Esophagus muscularis mucosa (tissue), 4 donors: ENCODE data around the gene PRM2. TPM values are rescaled to one million over a fixed set of nuclear protein-coding genes. Genes with fewer than 3 reads are reported as not detected.

Experiments
- DNase-seq: peaks from one replicate; pipeline ENCODE4 v3.0.0-alpha.2; 2017; ENCODE audit errors: extremely low spot score
- H3K27ac ChIP-seq, 4 donors: fragments of 200-600 bp; sonication (generic); replicated peaks in 1 of 4; 1 replicate in 3 of 4; 2 replicates in 1 of 4; pipeline ENCODE4 v1.5.1; 2016 to 2019; ENCODE audit warnings: mild to moderate bottlenecking in 1 of 4
- H3K27me3 ChIP-seq, 4 donors: fragments of 200-600 bp; sonication (generic); one replicate each; pipeline versions ENCODE4 v1.5.1 to v1.6.0; 2016 to 2019
- H3K36me3 ChIP-seq, 4 donors: fragments of 200-600 bp; sonication (generic); one replicate each; pipeline ENCODE4 v1.5.1; 2016 to 2019
- H3K4me1 ChIP-seq, 4 donors: fragments of 200-600 bp; sonication (generic); one replicate each; pipeline ENCODE4 v1.5.1; 2016 to 2019
- H3K4me3 ChIP-seq, 4 donors: fragments of 200-600 bp; sonication (generic); 1 replicate in 2 of 4; 2 replicates in 2 of 4; pipeline ENCODE4 v1.5.1; 2016 to 2019; ENCODE audit warnings: mild to moderate bottlenecking in 4 of 4, moderate library complexity in 1 of 4
- H3K9me3 ChIP-seq, 4 donors: fragments of 200-600 bp; sonication (generic); 1 replicate in 3 of 4; 2 replicates in 1 of 4; pipeline ENCODE4 v1.5.1; 2016 to 2019
- CTCF ChIP-seq, 3 experiments: fragments of 200-600 bp in 2 of 3; fragments of 450-650 bp in 1 of 3; sonication (generic) in 2 of 3; IDR thresholded peaks; one replicate each; pipeline ENCODE4 v1.5.1; 2017 to 2019; ENCODE audit warnings: antibody characterized with exemption in 3 of 3, mild to moderate bottlenecking in 2 of 3, moderate library complexity in 1 of 3
- EP300 ChIP-seq: sonication (generic); formaldehyde crosslinking; IDR thresholded peaks from one replicate; pipeline ENCODE4 v1.6.1; 2017; ENCODE audit warnings: antibody characterized with exemption
- POLR2A ChIP-seq: fragments of 450-650 bp; IDR thresholded peaks from one replicate; pipeline ENCODE4 v1.6.1; 2017; ENCODE audit warnings: antibody characterized with exemption, moderate library complexity, mild to moderate bottlenecking, low read depth
- POLR2AphosphoS5 ChIP-seq, 2 donors: sonication (generic); formaldehyde crosslinking; IDR thresholded peaks; one replicate each; pipeline ENCODE4 v1.6.1; 2017; ENCODE audit warnings: antibody characterized with exemption in 2 of 2
- WGBS: methylation state at CpG from one replicate; pipeline ENCODE4 v1.1.5; 2018; 5-methylcytosine and 5-hydroxymethylcytosine counted together
- intact Hi-C: fragments of 100-400 bp; cut with DNase I; formaldehyde crosslinking; loops from one replicate; pipeline ENCODE4 v1.15.1; 2023
- total RNA-seq, 4 donors: library from RNA; depleted of rRNA; stranded (reverse); fragments of >200 nt; gene quantifications; one replicate each; pipeline versions ENCODE4 v1.1.0 to v1.2.1, GENCODE V29; 2016

The PRM2 gene
- total RNA-seq, 4 donors from 2014 or later: not detected

- DNase-seq: no peak
- no peak for TF ChIP-seq POLR2AphosphoS5 (IDR thresholded peaks at IDR 0.05)
- no peak for TF ChIP-seq CTCF (IDR thresholded peaks at IDR 0.05)
- TF ChIP-seq POLR2A: no peak
- TF ChIP-seq EP300: no peak
- no peaks in the 10 kb centered on the region for H3K36me3 ChIP-seq
These were observed 27.3 kb upstream of the PRM2 start for GRCh38 chr16:11303405-11304138.

GRCh38 chr16:11302977-11303376, 26.7 kb upstream of the PRM2 start:
- Histone ChIP-seq H3K9me3 (no peaks in the 10 kb centered on the region), H3K27me3 (no peaks in the 10 kb centered on the region), H3K4me3 (no peak overlapping the region), H3K4me1 (peaks cover 0 to 1% (median under 1%) of the 10 kb centered on the region in 4 donors), H3K27ac (no peak overlapping the region), H3K36me3 (no peaks in the 10 kb centered on the region)
- TF ChIP-seq EP300 (no peak), POLR2AphosphoS5 (IDR thresholded peaks at IDR 0.05) (no peak), POLR2A (no peak), CTCF (IDR thresholded peaks at IDR 0.05) (no peak)
- DNase-seq: no peak
- intact Hi-C loops: no loop called here
- WGBS: 91% methylated on average over 3 of the region's 4 CpGs

More at GRCh38 chr16:11303405-11304138, 27.3 kb upstream of the PRM2 start:
- Histone ChIP-seq H3K27ac (no peak overlapping the region), H3K9me3 (no peaks in the 10 kb centered on the region), H3K4me3 (no peak overlapping the region), H3K27me3 (no peaks in the 10 kb centered on the region), H3K4me1 (no peaks in the 10 kb centered on the region)
- WGBS: 73% methylated on average over 18 of the region's 18 CpGs
- intact Hi-C loops: no loop called here

GRCh38 chr16:11301645-11302501, 25.6 kb upstream of the PRM2 start:
- intact Hi-C loops: no loop called here
- DNase-seq: no peak
- 78% methylated on average over 4 of the region's 4 CpGs for WGBS
- no peak overlapping the region for H3K4me3 ChIP-seq
- H3K27ac ChIP-seq: no peak overlapping the region
- no peaks in the 10 kb centered on the region for H3K9me3 ChIP-seq
- peaks cover 11 to 12% (median 12%) of the 10 kb centered on the region in 4 donors for H3K4me1 ChIP-seq
- no peaks in the 10 kb centered on the region for H3K36me3 ChIP-seq
- H3K27me3 ChIP-seq: no peaks in the 10 kb centered on the region
- TF ChIP-seq POLR2A (no peak), CTCF (IDR thresholded peaks at IDR 0.05) (no peak), POLR2AphosphoS5 (IDR thresholded peaks at IDR 0.05) (no peak), EP300 (no peak)

GRCh38 chr16:11300560-11300892, 24.2 kb upstream of the PRM2 start:
- Histone ChIP-seq H3K27me3 (no peaks in the 10 kb centered on the region), H3K4me3 (no peak overlapping the region), H3K4me1 (peaks cover 13 to 15% (median 14%) of the 10 kb centered on the region in 4 donors), H3K27ac (no peak overlapping the region), H3K36me3 (no peaks in the 10 kb centered on the region), H3K9me3 (no peaks in the 10 kb centered on the region)
- intact Hi-C loops: no loop called here
- no peak for DNase-seq
- WGBS: 91% methylated on average over 7 of the region's 7 CpGs
- no peak for TF ChIP-seq CTCF (IDR thresholded peaks at IDR 0.05)
- no peak for TF ChIP-seq POLR2A
- no peak for TF ChIP-seq EP300
- no peak for TF ChIP-seq POLR2AphosphoS5 (IDR thresholded peaks at IDR 0.05)
